Lower lobe of right lung (tissue), 2 donors: ENCODE measurements around the gene DUSP28. TPM values are rescaled to one million over a fixed set of nuclear protein-coding genes. Genes with fewer than 3 reads are reported as not detected.

Experiments used
- ATAC-seq, 2 donors: fragments of 200-7000 bp; cut with Tn5 transposase; one replicate each; pipeline ENCODE4 v1.9.1; 2020 to 2022; ENCODE audit warnings: mild to moderate bottlenecking in 2 of 2, moderate library complexity in 2 of 2
- DNase-seq: peaks from one replicate; pipeline ENCODE4 v3.0.0-alpha.2; 2020
- H3K27ac ChIP-seq: fragments of 200-600 bp; one replicate; pipeline ENCODE4 v1.8.0; 2022
- H3K27me3 ChIP-seq: fragments of 200-600 bp; one replicate; pipeline ENCODE4 v1.8.0; 2022; ENCODE audit warnings: low read depth
- H3K36me3 ChIP-seq: fragments of 200-600 bp; one replicate; pipeline ENCODE4 v1.8.0; 2022; ENCODE audit warnings: mild to moderate bottlenecking
- H3K4me1 ChIP-seq: fragments of 200-600 bp; one replicate; pipeline ENCODE4 v1.8.0; 2022
- H3K4me3 ChIP-seq: fragments of 200-600 bp; one replicate; pipeline ENCODE4 v1.8.0; 2022; ENCODE audit warnings: mild to moderate bottlenecking
- H3K9me3 ChIP-seq: fragments of 200-600 bp; one replicate; pipeline ENCODE4 v1.8.0; 2022
- intact Hi-C: fragments of 100-400 bp; cut with DNase I; formaldehyde crosslinking; loops from one replicate; pipeline ENCODE4 v1.11.0; 2022
- total RNA-seq: library from RNA; stranded (reverse); fragmentation: NEBNext Ultra II Directional; extraction: Animal tissue kit (Norgen Biotek cat#: 25700); gene quantifications from one replicate; pipeline ENCODE4 v1.2.1, GENCODE V29; 2021
- TF ChIP-seq, protein P1 (sequence below): fragments of 200-600 bp; IDR thresholded peaks from one replicate; pipeline ENCODE4 v1.8.0; 2022; ENCODE audit warnings: antibody characterized with exemption, mild to moderate bottlenecking
- donor health status: DM: no; HTN: yes; CAD: no; lungs with severe emphysema.

The DUSP28 gene
- total RNA-seq, 1 donor from 2014 or later, result 5.7 TPM

GRCh38 chr2:240594511-240595380 lies 34.6 kb downstream of the DUSP28 start:
- no peak overlapping the region for H3K4me3 ChIP-seq
- ATAC-seq, result no peak
- H3K36me3 ChIP-seq, result peaks cover 91% of the 10 kb centered on the region
- no peaks in the 10 kb centered on the region for H3K9me3 ChIP-seq
- TF ChIP-seq, protein P1, sequence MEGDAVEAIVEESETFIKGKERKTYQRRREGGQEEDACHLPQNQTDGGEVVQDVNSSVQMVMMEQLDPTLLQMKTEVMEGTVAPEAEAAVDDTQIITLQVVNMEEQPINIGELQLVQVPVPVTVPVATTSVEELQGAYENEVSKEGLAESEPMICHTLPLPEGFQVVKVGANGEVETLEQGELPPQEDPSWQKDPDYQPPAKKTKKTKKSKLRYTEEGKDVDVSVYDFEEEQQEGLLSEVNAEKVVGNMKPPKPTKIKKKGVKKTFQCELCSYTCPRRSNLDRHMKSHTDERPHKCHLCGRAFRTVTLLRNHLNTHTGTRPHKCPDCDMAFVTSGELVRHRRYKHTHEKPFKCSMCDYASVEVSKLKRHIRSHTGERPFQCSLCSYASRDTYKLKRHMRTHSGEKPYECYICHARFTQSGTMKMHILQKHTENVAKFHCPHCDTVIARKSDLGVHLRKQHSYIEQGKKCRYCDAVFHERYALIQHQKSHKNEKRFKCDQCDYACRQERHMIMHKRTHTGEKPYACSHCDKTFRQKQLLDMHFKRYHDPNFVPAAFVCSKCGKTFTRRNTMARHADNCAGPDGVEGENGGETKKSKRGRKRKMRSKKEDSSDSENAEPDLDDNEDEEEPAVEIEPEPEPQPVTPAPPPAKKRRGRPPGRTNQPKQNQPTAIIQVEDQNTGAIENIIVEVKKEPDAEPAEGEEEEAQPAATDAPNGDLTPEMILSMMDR, result no peak
- DNase-seq, result peak; percentile 36
- intact Hi-C loops, result no loop called here
- H3K27me3 ChIP-seq, result no peaks in the 10 kb centered on the region
- no peaks in the 10 kb centered on the region for H3K4me1 ChIP-seq
- no peak overlapping the region for H3K27ac ChIP-seq

GRCh38 chr2:240595381-240596079 lies 35.4 kb downstream of the DUSP28 start:
- ATAC-seq (peak in 1 of 2 donors; percentile 10), DNase-seq (peak; percentile 42)
- H3K27me3 ChIP-seq, result no peaks in the 10 kb centered on the region
- TF ChIP-seq, protein P1, result no peak
- H3K4me3 ChIP-seq, result no peak overlapping the region
- H3K9me3 ChIP-seq, result no peaks in the 10 kb centered on the region
- no peaks in the 10 kb centered on the region for H3K4me1 ChIP-seq
- H3K27ac ChIP-seq, result no peak overlapping the region
- H3K36me3 ChIP-seq, result peaks cover 89% of the 10 kb centered on the region
- intact Hi-C loops, result no loop called here

- Histone ChIP-seq H3K4me3 (no peak overlapping the region), H3K27me3 (no peaks in the 10 kb centered on the region), H3K4me1 (no peaks in the 10 kb centered on the region), H3K27ac (no peak overlapping the region), H3K36me3 (peaks cover 84% of the 10 kb centered on the region), H3K9me3 (no peaks in the 10 kb centered on the region)
- no peak for ATAC-seq
- intact Hi-C loops, result no loop called here
- TF ChIP-seq, protein P1, result no peak
- DNase-seq, result peak; percentile 36
Measured at GRCh38 chr2:240596080-240596460, 35.9 kb downstream of the DUSP28 start.

DNA sequence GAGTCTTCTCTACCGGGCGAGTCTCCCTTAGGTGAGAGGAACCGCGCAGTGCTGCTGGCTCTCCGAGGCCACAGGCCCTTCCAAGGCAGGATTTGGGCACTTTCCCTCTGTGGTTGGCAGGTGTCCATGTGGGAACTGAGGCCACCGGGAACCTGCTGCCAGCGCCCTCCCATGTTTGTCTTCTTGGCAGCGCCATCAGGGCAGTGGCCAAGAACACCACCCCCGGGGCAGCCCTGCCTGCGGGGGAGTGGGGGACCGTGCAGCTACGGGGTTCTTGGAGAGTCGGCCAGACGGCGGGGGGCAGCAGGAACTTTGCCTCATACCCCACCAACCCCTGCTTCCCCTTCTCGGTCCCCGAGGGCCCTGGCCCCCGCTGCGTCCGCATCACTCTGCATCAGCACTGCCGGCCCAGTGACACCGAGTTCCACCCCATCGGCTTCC lies 36.4 kb downstream of the DUSP28 start:
- intact Hi-C loops, result no loop called here
- H3K4me3 ChIP-seq, result no peak overlapping the region
- H3K9me3 ChIP-seq, result no peaks in the 10 kb centered on the region
- ATAC-seq (no peak), DNase-seq (peak; percentile 30)
- no peaks in the 10 kb centered on the region for H3K4me1 ChIP-seq
- H3K27me3 ChIP-seq, result no peaks in the 10 kb centered on the region
- H3K27ac ChIP-seq, result no peak overlapping the region
- peaks cover 80% of the 10 kb centered on the region for H3K36me3 ChIP-seq
- TF ChIP-seq, protein P1, result no peak

DNA sequence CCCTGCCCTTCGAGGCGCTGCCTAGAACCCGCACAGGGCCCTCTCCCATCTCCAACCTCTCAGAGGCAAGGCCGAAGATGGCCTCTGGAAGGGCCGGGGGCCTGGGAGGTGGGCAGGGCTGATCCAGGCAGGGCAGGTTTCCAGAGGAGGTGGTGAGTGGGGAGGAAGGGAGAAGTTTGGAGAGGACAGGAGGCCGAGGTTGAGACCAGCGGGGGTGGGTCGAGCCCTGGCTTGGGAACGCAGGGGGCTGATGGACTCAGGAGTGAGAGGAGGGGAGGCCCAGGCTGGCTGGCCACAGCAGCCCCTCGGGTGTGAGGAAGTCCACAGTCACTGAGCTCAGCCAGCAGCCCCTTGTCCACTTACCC lies 36.9 kb downstream of the DUSP28 start:
- Histone ChIP-seq H3K27ac (no peak overlapping the region), H3K27me3 (no peaks in the 10 kb centered on the region), H3K4me3 (no peak overlapping the region), H3K9me3 (no peaks in the 10 kb centered on the region), H3K4me1 (no peaks in the 10 kb centered on the region), H3K36me3 (peaks cover 74% of the 10 kb centered on the region)
- intact Hi-C loops, result no loop called here
- ATAC-seq (no peak), DNase-seq (peak; percentile 39)
- TF ChIP-seq, protein P1, result no peak
